HG02840 (cell line): ENCODE measurements around the gene DIRAS1.

ENCODE experiments used
- ATAC-seq: cut with Tn5 transposase; IDR thresholded peaks from one replicate; pipeline ENCODE4 v1.9.1; 2021; ENCODE audit warnings: mild to moderate bottlenecking, moderate library complexity, moderate number of reproducible peaks; ENCODE audit not compliant: unreplicated experiment, low FRiP score

The DIRAS1 gene

GRCh38 chr19:2720777-2721569 is at the start of gene DIRAS1:
Gene DIRAS1 (minus strand): TSS chr19:2721372. CDS start chr19:2717806, 3,566 bp downstream.
- ATAC-seq: no peak

GRCh38 chr19:2770055-2771013 is 49.2 kb upstream of the DIRAS1 start:
- ATAC-seq: no peak

GRCh38 chr19:2769218-2769617 is 48.0 kb upstream of the DIRAS1 start:
- no peak for ATAC-seq

- ATAC-seq: no peak
Observed at GRCh38 chr19:2768365-2769132, 47.4 kb upstream of the DIRAS1 start.

- ATAC-seq: no peak
Observed at GRCh38 chr19:2767688-2768087, 46.5 kb upstream of the DIRAS1 start.

GRCh38 chr19:2766594-2767372 is 45.6 kb upstream of the DIRAS1 start:
- no peak for ATAC-seq

- ATAC-seq: no peak
Observed at GRCh38 chr19:2765376-2765775, 44.2 kb upstream of the DIRAS1 start.

GRCh38 chr19:2764945-2765344 is 43.8 kb upstream of the DIRAS1 start:
- no peak for ATAC-seq

GRCh38 chr19:2763687-2764086 is 42.5 kb upstream of the DIRAS1 start:
- no peak for ATAC-seq

- no peak for ATAC-seq
Observed at GRCh38 chr19:2762783-2763496, 41.8 kb upstream of the DIRAS1 start.

GRCh38 chr19:2761876-2762782 is 41.0 kb upstream of the DIRAS1 start:
- no peak for ATAC-seq

- no peak for ATAC-seq
Observed at GRCh38 chr19:2761309-2761677, 40.1 kb upstream of the DIRAS1 start.

- ATAC-seq: no peak
Observed at GRCh38 chr19:2759965-2760364, 38.8 kb upstream of the DIRAS1 start.

GRCh38 chr19:2759362-2759761 is 38.2 kb upstream of the DIRAS1 start:
- ATAC-seq: no peak

- no peak for ATAC-seq
Observed at GRCh38 chr19:2758601-2759313, 37.6 kb upstream of the DIRAS1 start.

GRCh38 chr19:2756921-2757881 is 36.0 kb upstream of the DIRAS1 start:
- no peak for ATAC-seq

- no peak for ATAC-seq
Observed at GRCh38 chr19:2756477-2756876, 35.3 kb upstream of the DIRAS1 start.
